Natural killer cell (primary cell): ENCODE data around the gene TEX47. TPM values are rescaled to one million over a fixed set of nuclear protein-coding genes. Genes with fewer than 3 reads are reported as not detected.

Experiments used
- ATAC-seq, 3 donors: fragments of 150-1000 bp in 2 of 3; fragments of 200-7000 bp in 1 of 3; cut with Tn5 transposase; 1 replicate in 1 of 3; 2 replicates in 2 of 3; pipeline ENCODE4 v1.10.0; 2021; ENCODE audit warnings: mild to moderate bottlenecking in 2 of 3, moderate library complexity in 2 of 3
- DNase-seq, 2 donors: peaks; one replicate each; pipeline versions ENCODE4 v3.0.0 to v3.0.0-alpha.2; 2013 to 2021; ENCODE audit warnings: mixed read lengths in 1 of 2
- H3K27ac ChIP-seq: one replicate; pipeline ENCODE4 v1.5.1; 2013; ENCODE audit warnings: mild to moderate bottlenecking, low read length
- H3K27me3 ChIP-seq: one replicate; pipeline ENCODE4 v1.6.1; 2013; ENCODE audit warnings: low read length; ENCODE audit not compliant: control insufficient read depth, insufficient read depth
- H3K36me3 ChIP-seq: one replicate; pipeline ENCODE4 v1.6.1; 2013; ENCODE audit warnings: low read length; ENCODE audit not compliant: control insufficient read depth, insufficient read depth
- H3K4me1 ChIP-seq: one replicate; pipeline ENCODE4 v1.6.1; 2013; ENCODE audit warnings: low read length; ENCODE audit not compliant: control insufficient read depth, insufficient read depth
- H3K4me3 ChIP-seq: one replicate; pipeline ENCODE4 v1.5.1; 2013; ENCODE audit warnings: low read length
- H3K9me3 ChIP-seq: one replicate; pipeline ENCODE4 v1.6.1; 2013; ENCODE audit warnings: low read length; ENCODE audit not compliant: control insufficient read depth, insufficient read depth
- H3K27ac Mint-ChIP-seq, 2 donors: one replicate each; pipeline ENCODE4 v1.8.0; 2022; ENCODE audit warnings: mild to moderate bottlenecking in 2 of 2, mixed read lengths in 2 of 2, moderate library complexity in 1 of 2
- H3K27me3 Mint-ChIP-seq, 2 donors: one replicate each; pipeline ENCODE4 v1.8.0; 2022; ENCODE audit warnings: low read depth in 2 of 2, mixed read lengths in 2 of 2
- H3K36me3 Mint-ChIP-seq: one replicate; pipeline ENCODE4 v1.8.0; 2022; ENCODE audit warnings: mixed read lengths
- H3K4me1 Mint-ChIP-seq, 2 donors: one replicate each; pipeline ENCODE4 v1.8.0; 2022; ENCODE audit warnings: mixed read lengths in 2 of 2
- H3K4me3 Mint-ChIP-seq: one replicate; pipeline ENCODE4 v1.8.0; 2022; ENCODE audit warnings: mild to moderate bottlenecking, moderate library complexity, mixed read lengths
- H3K9me3 Mint-ChIP-seq, 2 donors: one replicate each; pipeline ENCODE4 v1.8.0; 2022; ENCODE audit warnings: mixed read lengths in 2 of 2
- WGBS: methylation state at CpG from one replicate; pipeline ENCODE4 v1.1.7; 2013; ENCODE audit warnings: missing lambda C conversion rate; ENCODE audit not compliant: insufficient coverage; 5-methylcytosine and 5-hydroxymethylcytosine counted together
- intact Hi-C: fragments of 100-400 bp; cut with micrococcal nuclease; formaldehyde crosslinking; loops from one replicate; pipeline ENCODE4 v1.14.2; 2022
- total RNA-seq, 4 donors: library from RNA; stranded (reverse); fragments of 120-200 nt in 1 of 4; gene quantifications; one replicate each; pipeline versions ENCODE4 v1.2.3 to v1.2.4, GENCODE V29; 2013 to 2022
- TF ChIP-seq, protein P1 (sequence below): fragments of 200-600 bp; IDR thresholded peaks from one replicate; pipeline ENCODE4 v1.8.0; 2022; ENCODE audit warnings: antibody characterized with exemption

The TEX47 gene
- total RNA-seq, 3 donors from 2014 or later (not counting 1 experiment from before 2014, with no cell fraction given), result not detected

DNA sequence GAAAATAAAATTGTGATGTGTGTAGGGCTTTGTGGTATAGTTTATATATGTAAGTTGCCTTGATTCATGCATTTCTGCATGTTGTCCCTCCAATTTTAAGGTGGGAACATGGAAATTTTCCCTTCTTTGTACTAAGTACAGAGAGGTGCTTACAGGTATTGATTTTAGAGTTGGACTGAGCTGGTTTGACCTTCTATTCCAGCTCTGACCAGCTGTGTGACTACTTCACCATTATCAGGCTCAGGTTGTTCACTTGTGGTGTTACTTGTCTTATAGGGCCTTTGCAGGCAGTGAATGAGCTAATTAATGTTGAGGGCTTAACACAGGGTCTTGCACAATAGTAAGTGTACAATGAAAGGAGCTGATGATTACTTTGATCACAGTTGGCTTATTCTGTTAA, 19.7 kb downstream of the TEX47 start:
- Histone ChIP-seq H3K4me1 (no peaks in the 10 kb centered on the region), H3K4me3 (no peak overlapping the region), H3K27me3 (no peaks in the 10 kb centered on the region), H3K36me3 (no peaks in the 10 kb centered on the region), H3K9me3 (no peaks in the 10 kb centered on the region), H3K27ac (no peak overlapping the region)
- ATAC-seq (no peak), DNase-seq (no peak)
- Mint-ChIP-seq H3K27ac (no peak overlapping the region), H3K4me1 (no peaks in the 10 kb centered on the region), H3K36me3 (no peaks in the 10 kb centered on the region), H3K9me3 (peaks cover 4 to 5% of the 10 kb centered on the region in 2 donors), H3K27me3 (no peaks in the 10 kb centered on the region), H3K4me3 (no peak overlapping the region)
- intact Hi-C loops, result no loop called here
- TF ChIP-seq, protein P1, sequence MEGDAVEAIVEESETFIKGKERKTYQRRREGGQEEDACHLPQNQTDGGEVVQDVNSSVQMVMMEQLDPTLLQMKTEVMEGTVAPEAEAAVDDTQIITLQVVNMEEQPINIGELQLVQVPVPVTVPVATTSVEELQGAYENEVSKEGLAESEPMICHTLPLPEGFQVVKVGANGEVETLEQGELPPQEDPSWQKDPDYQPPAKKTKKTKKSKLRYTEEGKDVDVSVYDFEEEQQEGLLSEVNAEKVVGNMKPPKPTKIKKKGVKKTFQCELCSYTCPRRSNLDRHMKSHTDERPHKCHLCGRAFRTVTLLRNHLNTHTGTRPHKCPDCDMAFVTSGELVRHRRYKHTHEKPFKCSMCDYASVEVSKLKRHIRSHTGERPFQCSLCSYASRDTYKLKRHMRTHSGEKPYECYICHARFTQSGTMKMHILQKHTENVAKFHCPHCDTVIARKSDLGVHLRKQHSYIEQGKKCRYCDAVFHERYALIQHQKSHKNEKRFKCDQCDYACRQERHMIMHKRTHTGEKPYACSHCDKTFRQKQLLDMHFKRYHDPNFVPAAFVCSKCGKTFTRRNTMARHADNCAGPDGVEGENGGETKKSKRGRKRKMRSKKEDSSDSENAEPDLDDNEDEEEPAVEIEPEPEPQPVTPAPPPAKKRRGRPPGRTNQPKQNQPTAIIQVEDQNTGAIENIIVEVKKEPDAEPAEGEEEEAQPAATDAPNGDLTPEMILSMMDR, result no peak

DNA sequence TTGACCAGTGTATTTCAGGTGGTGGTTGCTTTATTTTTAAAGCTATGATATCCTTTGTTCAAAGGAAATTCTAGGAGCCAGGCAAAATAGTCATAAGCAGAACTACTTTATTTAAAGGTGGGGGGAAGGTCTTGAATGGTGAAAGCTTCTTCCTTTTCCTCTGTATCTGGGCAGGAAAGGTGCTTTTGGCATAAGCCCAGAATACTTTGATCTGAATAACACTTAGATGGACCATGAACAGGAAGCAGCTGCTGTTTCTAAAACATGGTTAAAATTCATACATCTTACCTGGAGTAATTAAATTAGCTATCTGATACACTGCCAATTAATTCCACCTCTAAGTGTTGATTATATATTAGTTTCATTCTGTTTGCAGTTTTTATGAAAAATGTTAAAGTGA, 22.8 kb downstream of the TEX47 start:
- TF ChIP-seq, protein P1, result no peak
- Mint-ChIP-seq H3K9me3 (peaks cover 4 to 5% of the 10 kb centered on the region in 2 donors), H3K36me3 (no peaks in the 10 kb centered on the region), H3K27me3 (no peaks in the 10 kb centered on the region), H3K4me1 (no peaks in the 10 kb centered on the region), H3K4me3 (no peak overlapping the region), H3K27ac (no peak overlapping the region)
- H3K9me3 ChIP-seq, result no peaks in the 10 kb centered on the region
- intact Hi-C loops, result no loop called here
- H3K27ac ChIP-seq, result no peak overlapping the region
- DNase-seq (no peak), ATAC-seq (no peak)
- H3K4me3 ChIP-seq, result no peak overlapping the region
- H3K36me3 ChIP-seq, result no peaks in the 10 kb centered on the region
- H3K27me3 ChIP-seq, result no peaks in the 10 kb centered on the region
- H3K4me1 ChIP-seq, result no peaks in the 10 kb centered on the region

DNA sequence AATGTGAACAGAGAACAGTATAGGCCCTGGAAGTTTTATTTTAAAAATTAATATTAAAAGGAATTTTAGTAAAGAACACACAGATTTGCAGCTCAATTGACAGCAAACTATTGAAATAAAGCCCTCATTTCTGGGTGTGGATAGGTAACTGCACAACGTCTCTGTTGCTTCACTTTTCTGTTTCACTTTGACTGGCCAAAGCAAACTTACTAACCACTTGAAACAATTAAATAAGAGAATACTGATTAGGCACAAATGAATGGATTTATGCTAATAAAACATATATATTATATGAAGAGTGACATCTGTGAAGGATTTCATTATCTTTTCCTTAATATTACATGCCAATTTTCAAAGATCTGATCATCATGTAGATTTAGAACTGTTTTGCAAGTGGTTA, 24.1 kb downstream of the TEX47 start:
- Histone ChIP-seq H3K27me3 (no peaks in the 10 kb centered on the region), H3K27ac (no peak overlapping the region), H3K36me3 (no peaks in the 10 kb centered on the region), H3K9me3 (no peaks in the 10 kb centered on the region), H3K4me1 (no peaks in the 10 kb centered on the region), H3K4me3 (no peak overlapping the region)
- no peak overlapping the region for H3K27ac Mint-ChIP-seq
- no peaks in the 10 kb centered on the region for H3K27me3 Mint-ChIP-seq
- no peak overlapping the region for H3K4me3 Mint-ChIP-seq
- TF ChIP-seq, protein P1, result no peak
- WGBS, result no CpG with 5 or more reads among the region's 1 CpG
- no peaks in the 10 kb centered on the region for H3K36me3 Mint-ChIP-seq
- no peak for DNase-seq
- no peak for ATAC-seq
- H3K4me1 Mint-ChIP-seq, result no peaks in the 10 kb centered on the region
- intact Hi-C loops, result no loop called here
- H3K9me3 Mint-ChIP-seq, result peaks cover 10 to 11% of the 10 kb centered on the region in 2 donors

DNA sequence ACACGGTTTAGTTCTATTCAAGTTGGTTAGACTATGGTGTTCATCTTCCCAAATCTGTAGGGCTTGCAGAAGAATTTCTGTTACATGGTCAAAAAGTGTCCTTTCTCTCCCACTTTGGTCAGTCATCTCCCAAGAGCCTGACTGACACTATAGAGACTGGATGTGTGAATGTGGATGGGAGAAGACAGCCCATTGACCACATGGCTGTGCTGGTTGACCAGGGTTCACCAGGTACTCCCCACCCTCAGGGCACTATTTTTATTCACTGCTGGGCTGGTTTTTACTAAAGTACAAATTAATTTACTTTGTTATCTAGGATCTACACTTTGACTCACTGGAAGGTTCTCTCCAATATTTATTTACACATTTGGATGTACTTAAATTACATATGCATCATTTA, 33.8 kb downstream of the TEX47 start:
- H3K9me3 Mint-ChIP-seq, result peaks cover 0 to 5% of the 10 kb centered on the region in 2 donors
- intact Hi-C loops, result no loop called here
- Histone ChIP-seq H3K4me1 (no peaks in the 10 kb centered on the region), H3K27ac (no peak overlapping the region), H3K36me3 (no peaks in the 10 kb centered on the region), H3K9me3 (no peaks in the 10 kb centered on the region), H3K27me3 (peaks cover 9% of the 10 kb centered on the region), H3K4me3 (no peak overlapping the region)
- ATAC-seq, result no peak
- peaks cover 6% of the 10 kb centered on the region for H3K36me3 Mint-ChIP-seq
- H3K27me3 Mint-ChIP-seq, result peaks cover 0 to 9% of the 10 kb centered on the region in 2 donors
- 55% methylated on average over 1 of the region's 1 CpG for WGBS
- H3K27ac Mint-ChIP-seq, result no peak overlapping the region
- TF ChIP-seq, protein P1, result no peak
- H3K4me1 Mint-ChIP-seq, result no peaks in the 10 kb centered on the region
- no peak for DNase-seq
- no peak overlapping the region for H3K4me3 Mint-ChIP-seq
